Ishikawa (cell line): ENCODE measurements around the gene FAM168A.

Experiments
- CEBPB ChIP-seq: IDR thresholded peaks from 2 replicates; pipeline ENCODE4 v1.6.1; 2012
- EP300 ChIP-seq: IDR thresholded peaks from 2 replicates; pipeline ENCODE4 v1.6.1; 2012; ENCODE audit warnings: borderline replicate concordance
- REST ChIP-seq: IDR thresholded peaks from 2 replicates; pipeline ENCODE4 v1.6.1; 2012; ENCODE audit warnings: low read depth, mild to moderate bottlenecking
- TEAD4 ChIP-seq: IDR thresholded peaks from 2 replicates; pipeline ENCODE4 v1.6.1; 2012

- TF ChIP-seq REST (no peak), TEAD4 (no peak), EP300 (no peak), CEBPB (no peak)
Measured at GRCh38 chr11:73466643-73467042, 131.3 kb downstream of the FAM168A start.
